Activated naive CD8-positive, alpha-beta T cell treated with anti-CD3 and anti-CD28 coated beads, Interleukin-2, amount 10 ng/mL, durations not matched to agents 7 days and 5 days (primary cell): Measurements from ENCODE around the gene HOXD10. TPM values are rescaled to one million over a fixed set of nuclear protein-coding genes. Genes with fewer than 3 reads are reported as not detected.

Experiments used
- ATAC-seq: fragments of 150-1000 bp; cut with Tn5 transposase; one replicate; pipeline ENCODE4 v1.10.0; 2021; ENCODE audit warnings: low read depth, moderate library complexity
- POLR2A ChIA-PET: fragments of 350-600 bp; sonication (Branson Sonifier 250); formaldehyde crosslinking; loops from one replicate; lab custom pipeline; 2021; ENCODE audit warnings: antibody characterized with exemption; lab: Charles Lee
- DNase-seq: peaks from one replicate; pipeline ENCODE4 v3.0.0; 2021
- H3K27ac Mint-ChIP-seq: one replicate; pipeline ENCODE4 v1.8.0; 2022; ENCODE audit warnings: mild to moderate bottlenecking, mixed read lengths
- H3K27me3 Mint-ChIP-seq: one replicate; pipeline ENCODE4 v1.8.0; 2022; ENCODE audit warnings: mild to moderate bottlenecking, moderate library complexity, mixed read lengths
- H3K36me3 Mint-ChIP-seq: one replicate; pipeline ENCODE4 v1.8.0; 2021; ENCODE audit warnings: mild to moderate bottlenecking, mixed read lengths
- H3K4me1 Mint-ChIP-seq: one replicate; pipeline ENCODE4 v1.8.0; 2021; ENCODE audit warnings: mixed read lengths
- H3K4me3 Mint-ChIP-seq: one replicate; pipeline ENCODE4 v1.8.0; 2022; ENCODE audit warnings: mild to moderate bottlenecking, moderate library complexity, mixed read lengths
- H3K9me3 Mint-ChIP-seq: one replicate; pipeline ENCODE4 v1.8.0; 2021; ENCODE audit warnings: mixed read lengths
- total RNA-seq, 2 experiments: library from RNA; stranded (reverse); gene quantifications; one replicate each; pipeline ENCODE4 v1.2.3, GENCODE V29; 2021

The HOXD10 gene
- total RNA-seq, 2 experiments from 2014 or later, result not detected

- Mint-ChIP-seq H3K36me3 (peaks cover 2% of the 10 kb centered on the region), H3K27me3 (peaks cover 90% of the 10 kb centered on the region), H3K4me3 (peak overlapping the region; percentile 75), H3K4me1 (peaks cover 23% of the 10 kb centered on the region), H3K9me3 (peaks cover 5% of the 10 kb centered on the region), H3K27ac (no peak overlapping the region)
- ATAC-seq, result no peak
- no peak for DNase-seq
- POLR2A ChIA-PET, result interaction anchor here (0.9 to 1.4 kb wide), 2 partner anchors 66 to 407 kb away, joined by 3 to 4 read pairs; no protein-coding TSS in a partner anchor
These were observed 20.2 kb upstream of the HOXD10 start for GRCh38 chr2:176096243-176096985.

DNA sequence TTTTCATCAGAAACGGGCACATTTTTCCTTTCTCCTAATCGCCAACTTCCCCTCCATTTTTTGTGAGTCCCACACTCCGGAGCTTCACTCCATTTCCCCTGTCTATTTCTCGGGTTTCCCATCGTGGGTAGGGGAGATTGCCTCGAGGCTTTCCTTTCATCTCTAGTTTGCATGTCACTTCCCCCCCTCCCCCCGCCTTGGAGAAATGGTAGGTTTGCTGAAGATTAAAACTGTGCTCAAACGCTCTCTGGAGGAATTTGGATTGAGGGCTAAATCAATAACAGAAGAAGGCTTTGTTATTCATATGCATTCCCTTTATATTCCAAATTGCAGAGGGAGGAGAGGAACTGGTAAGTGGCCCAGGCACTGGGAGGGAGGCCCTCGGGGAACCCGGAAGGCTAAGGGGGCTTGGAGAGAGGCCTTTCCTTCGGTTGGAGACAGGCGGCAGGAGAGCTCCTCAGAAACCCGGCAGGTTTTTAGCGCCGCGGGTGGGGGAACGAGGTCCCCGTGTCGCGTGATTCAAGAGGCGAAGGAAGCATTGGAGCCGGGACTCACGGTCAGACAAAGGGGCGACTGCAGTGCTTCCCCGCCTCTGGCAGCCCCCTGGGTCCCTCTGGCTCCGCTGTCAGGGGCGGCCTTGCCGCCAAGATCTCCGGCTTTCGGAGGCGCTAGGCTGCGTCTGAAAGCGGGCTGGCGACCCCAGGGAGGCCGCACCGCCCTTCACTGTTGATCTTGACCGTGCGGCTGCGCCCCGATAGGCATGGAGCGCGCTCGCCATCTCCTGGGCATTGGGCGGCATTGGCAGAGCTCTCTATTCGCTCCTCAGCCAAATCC is 19.4 kb upstream of the HOXD10 start:
- peaks cover 20% of the 10 kb centered on the region for H3K4me1 Mint-ChIP-seq
- POLR2A ChIA-PET, result interaction anchor here (0.9 to 1.4 kb wide), 3 partner anchors 66 to 731 kb away, joined by 3 to 6 read pairs (median 4); no protein-coding TSS in a partner anchor
- DNase-seq (peak; percentile 77), ATAC-seq (peak; percentile 63)
- peaks cover 2% of the 10 kb centered on the region for H3K9me3 Mint-ChIP-seq
- peaks cover 2% of the 10 kb centered on the region for H3K36me3 Mint-ChIP-seq
- no peak overlapping the region for H3K27ac Mint-ChIP-seq
- H3K27me3 Mint-ChIP-seq, result peaks cover 90% of the 10 kb centered on the region
- peak overlapping the region; percentile 75 for H3K4me3 Mint-ChIP-seq

DNA sequence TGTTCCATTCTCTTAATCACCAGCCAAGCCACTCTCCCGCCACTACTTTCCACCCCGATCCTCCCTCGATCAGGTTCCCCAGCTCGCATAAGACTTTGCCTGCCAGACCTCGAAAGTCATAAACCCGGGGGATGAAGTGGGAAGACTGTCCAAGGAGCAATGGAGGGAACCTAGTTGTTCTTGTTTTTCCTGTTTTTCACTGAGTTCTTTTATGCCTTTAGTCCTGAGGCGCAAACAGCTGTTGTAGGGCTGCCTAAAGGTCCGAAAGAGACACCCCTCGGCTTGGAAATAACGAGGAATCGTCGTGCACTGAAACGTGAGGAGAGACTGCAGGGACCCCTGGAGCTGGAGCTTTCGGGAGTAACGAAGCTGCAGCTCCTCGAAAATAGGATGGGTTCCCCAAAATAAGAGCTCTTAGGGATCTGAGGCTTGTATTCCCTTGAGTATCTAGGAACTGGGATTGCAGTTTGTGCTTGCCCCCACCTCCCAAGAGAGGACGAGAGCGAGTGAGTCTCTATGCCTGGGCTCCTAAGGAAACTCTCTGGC is 18.7 kb upstream of the HOXD10 start:
- ATAC-seq, result no peak
- Mint-ChIP-seq H3K36me3 (peaks cover 2% of the 10 kb centered on the region), H3K4me1 (peaks cover 20% of the 10 kb centered on the region), H3K4me3 (peak overlapping the region; percentile 75), H3K27me3 (peaks cover 96% of the 10 kb centered on the region), H3K27ac (no peak overlapping the region), H3K9me3 (peaks cover 2% of the 10 kb centered on the region)
- POLR2A ChIA-PET, result interaction anchor here (1.2 kb wide), 1 partner anchor 732 kb away, joined by 6 read pairs; no protein-coding TSS in a partner anchor
- DNase-seq, result no peak

GRCh38 chr2:176098366-176099158 is 18.0 kb upstream of the HOXD10 start:
- H3K4me3 Mint-ChIP-seq, result no peak overlapping the region
- peaks cover 18% of the 10 kb centered on the region for H3K4me1 Mint-ChIP-seq
- POLR2A ChIA-PET, result no interaction called here
- H3K27me3 Mint-ChIP-seq, result peaks cover 97% of the 10 kb centered on the region
- H3K27ac Mint-ChIP-seq, result no peak overlapping the region
- peaks cover 2% of the 10 kb centered on the region for H3K9me3 Mint-ChIP-seq
- DNase-seq (no peak), ATAC-seq (no peak)
- H3K36me3 Mint-ChIP-seq, result peaks cover 2% of the 10 kb centered on the region

GRCh38 chr2:176099159-176099727 is 17.3 kb upstream of the HOXD10 start:
- Mint-ChIP-seq H3K9me3 (no peaks in the 10 kb centered on the region), H3K27ac (peak overlapping the region; percentile 9), H3K4me1 (peaks cover 13% of the 10 kb centered on the region), H3K36me3 (no peaks in the 10 kb centered on the region), H3K27me3 (peaks cover 97% of the 10 kb centered on the region), H3K4me3 (no peak overlapping the region)
- POLR2A ChIA-PET, result no interaction called here
- ATAC-seq, result no peak
- no peak for DNase-seq

GRCh38 chr2:176099728-176100546 is 16.6 kb upstream of the HOXD10 start, which contains the start of gene HOXD12:
Gene HOXD12, plus strand, starts transcription at chr2:176099795. Its CDS starts 7 bp downstream, at chr2:176099802.
- Mint-ChIP-seq H3K27ac (peak within 1 kb of the TSS; percentile 9), H3K4me1 (peaks cover 14% of the 10 kb centered on the region)
- no peak for ATAC-seq

DNA sequence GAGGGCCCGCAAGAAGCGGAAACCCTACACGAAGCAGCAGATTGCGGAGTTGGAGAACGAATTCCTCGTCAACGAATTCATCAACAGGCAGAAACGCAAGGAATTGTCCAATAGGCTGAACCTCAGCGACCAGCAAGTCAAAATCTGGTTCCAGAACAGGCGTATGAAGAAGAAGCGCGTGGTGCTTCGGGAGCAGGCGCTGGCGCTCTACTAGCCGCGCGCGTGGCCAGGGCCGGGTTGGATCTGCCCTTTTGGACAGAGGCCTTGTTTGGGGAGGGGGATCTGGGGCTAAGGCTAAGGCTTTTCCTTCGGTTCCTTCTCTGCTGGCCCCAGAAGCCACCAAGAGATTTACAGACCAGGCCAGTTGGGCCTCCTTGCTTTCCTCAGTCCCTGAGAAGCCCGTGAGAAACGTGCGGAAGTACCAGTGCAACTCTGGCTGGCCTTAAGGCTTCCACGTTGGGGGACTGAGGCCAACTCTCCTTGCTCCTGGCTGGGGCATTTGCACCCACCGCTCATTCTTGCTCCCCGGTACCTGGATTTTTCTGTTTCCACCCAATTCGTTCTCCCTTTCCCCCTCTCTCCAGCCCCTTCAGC is 15.9 kb upstream of the HOXD10 start:
- Mint-ChIP-seq H3K27ac (no peak overlapping the region), H3K9me3 (no peaks in the 10 kb centered on the region), H3K4me3 (no peak overlapping the region), H3K27me3 (peaks cover 97% of the 10 kb centered on the region), H3K36me3 (no peaks in the 10 kb centered on the region), H3K4me1 (peaks cover 17% of the 10 kb centered on the region)
- DNase-seq (no peak), ATAC-seq (no peak)
- POLR2A ChIA-PET, result no interaction called here

More at GRCh38 chr2:176099728-176100546, 16.6 kb upstream of the HOXD10 start, which contains the start of gene HOXD12:
- Mint-ChIP-seq H3K9me3 (no peaks in the 10 kb centered on the region), H3K27me3 (peaks cover 97% of the 10 kb centered on the region), H3K36me3 (no peaks in the 10 kb centered on the region), H3K4me3 (no peak within 1 kb of the TSS)
- POLR2A ChIA-PET, result no interaction called here
- DNase-seq, result no peak

DNA sequence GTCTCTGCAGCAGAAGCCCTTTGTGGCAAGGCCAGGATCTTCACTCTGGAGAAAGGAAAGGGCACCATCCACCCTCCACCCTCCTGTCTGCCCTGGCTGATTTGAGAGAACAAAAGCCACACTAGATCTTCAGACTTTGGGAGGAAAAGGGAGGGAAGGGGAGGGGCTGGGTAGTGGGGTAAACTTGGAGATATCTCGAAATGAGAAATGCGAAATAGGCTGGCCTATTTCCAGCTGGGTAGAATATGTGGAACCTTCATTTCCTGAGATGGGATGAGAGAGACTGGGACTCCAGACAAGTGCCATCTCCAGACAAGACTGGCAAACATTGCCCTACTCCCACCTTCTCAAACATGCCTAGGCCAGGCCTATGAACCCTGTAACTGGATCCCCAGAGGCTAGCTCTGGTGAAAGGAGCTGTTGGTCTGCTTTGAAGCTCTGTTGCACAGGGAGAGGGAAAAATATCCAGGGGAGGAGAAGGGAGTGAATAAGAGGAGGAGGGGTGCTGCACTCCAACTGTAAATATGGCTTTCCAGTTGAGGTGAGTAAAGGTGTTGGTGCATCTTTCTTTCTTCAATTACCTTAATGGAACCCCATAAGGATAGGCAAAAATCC is 15.3 kb upstream of the HOXD10 start:
- H3K36me3 Mint-ChIP-seq, result no peaks in the 10 kb centered on the region
- H3K27ac Mint-ChIP-seq, result no peak overlapping the region
- POLR2A ChIA-PET, result no interaction called here
- H3K4me3 Mint-ChIP-seq, result no peak overlapping the region
- H3K27me3 Mint-ChIP-seq, result peaks cover 97% of the 10 kb centered on the region
- peaks cover 19% of the 10 kb centered on the region for H3K4me1 Mint-ChIP-seq
- DNase-seq, result no peak
- H3K9me3 Mint-ChIP-seq, result no peaks in the 10 kb centered on the region
- no peak for ATAC-seq

- Mint-ChIP-seq H3K9me3 (no peaks in the 10 kb centered on the region), H3K4me3 (no peak overlapping the region), H3K36me3 (no peaks in the 10 kb centered on the region), H3K27me3 (peaks cover 94% of the 10 kb centered on the region), H3K27ac (no peak overlapping the region), H3K4me1 (peaks cover 16% of the 10 kb centered on the region)
- ATAC-seq (no peak), DNase-seq (no peak)
- POLR2A ChIA-PET, result no interaction called here
These were observed 14.7 kb upstream of the HOXD10 start for GRCh38 chr2:176101842-176102241.

GRCh38 chr2:176102309-176102866 is 14.2 kb upstream of the HOXD10 start:
- Mint-ChIP-seq H3K4me3 (no peak overlapping the region), H3K9me3 (no peaks in the 10 kb centered on the region), H3K36me3 (no peaks in the 10 kb centered on the region), H3K27ac (no peak overlapping the region), H3K4me1 (peaks cover 13% of the 10 kb centered on the region), H3K27me3 (peaks cover 92% of the 10 kb centered on the region)
- ATAC-seq, result no peak
- DNase-seq, result no peak
- POLR2A ChIA-PET, result no interaction called here

GRCh38 chr2:176103194-176103593 is 13.4 kb upstream of the HOXD10 start:
- POLR2A ChIA-PET, result no interaction called here
- peaks cover 84% of the 10 kb centered on the region for H3K27me3 Mint-ChIP-seq
- ATAC-seq (no peak), DNase-seq (no peak)
- peaks cover 7% of the 10 kb centered on the region for H3K4me1 Mint-ChIP-seq
- no peaks in the 10 kb centered on the region for H3K9me3 Mint-ChIP-seq
- no peaks in the 10 kb centered on the region for H3K36me3 Mint-ChIP-seq
- no peak overlapping the region for H3K4me3 Mint-ChIP-seq
- H3K27ac Mint-ChIP-seq, result no peak overlapping the region
